T-helper 1 cell (primary cell): ENCODE data around the gene ENTPD5.
"Not testable (repeated sequence)": the region's sequence is repeated elsewhere in the genome, so short reads cannot be mapped to it uniquely, and the experiment has no call there.

Experiments
- DNase-seq, 5 donors: peaks; one replicate each; pipeline ENCODE4 v3.0.0-alpha.2; 2012 to 2020

Gene ENTPD5

GRCh38 chr14:73943083-73943482, 76.0 kb downstream of the ENTPD5 start:
- no peak for DNase-seq

GRCh38 chr14:73942180-73942579, 76.9 kb downstream of the ENTPD5 start:
- DNase-seq, result no peak

GRCh38 chr14:73937012-73937411, 82.1 kb downstream of the ENTPD5 start:
- no peak for DNase-seq

GRCh38 chr14:73936548-73936947, 82.5 kb downstream of the ENTPD5 start:
- DNase-seq, result no peak

- no peak for DNase-seq
These were observed 83.4 kb downstream of the ENTPD5 start for GRCh38 chr14:73935666-73936065.

- DNase-seq, result no peak
These were observed 94.8 kb downstream of the ENTPD5 start for GRCh38 chr14:73924337-73924736.

GRCh38 chr14:73919457-73919856, 99.6 kb downstream of the ENTPD5 start:
- not testable (repeated sequence) for DNase-seq

GRCh38 chr14:73916324-73916723, 102.8 kb downstream of the ENTPD5 start:
- no peak for DNase-seq

- DNase-seq, result no peak
These were observed 105.8 kb downstream of the ENTPD5 start for GRCh38 chr14:73913256-73913655.

GRCh38 chr14:73909681-73910080, 109.4 kb downstream of the ENTPD5 start:
- DNase-seq, result no peak
